HFFc6 (cell line): ENCODE data around the gene NOS2. TPM values are rescaled to one million over a fixed set of nuclear protein-coding genes. Genes with fewer than 3 reads are reported as not detected.

Experiments used
- DNase-seq: peaks from one replicate; pipeline ENCODE4 v3.0.0-alpha.2; 2018
- H3K27ac Mint-ChIP-seq: 2 replicates; pipeline ENCODE4 v1.8.0; 2020; ENCODE audit warnings: mild to moderate bottlenecking, mixed read lengths
- H3K27me3 Mint-ChIP-seq: 2 replicates; pipeline ENCODE4 v1.8.0; 2021; ENCODE audit warnings: mild to moderate bottlenecking, moderate library complexity, mixed read lengths; ENCODE audit not compliant: insufficient read depth
- H3K36me3 Mint-ChIP-seq: 2 replicates; pipeline ENCODE4 v1.8.0; 2021; ENCODE audit warnings: low read depth, mixed read lengths
- H3K4me1 Mint-ChIP-seq: 2 replicates; pipeline ENCODE4 v1.8.0; 2020; ENCODE audit warnings: low read depth, mixed read lengths
- H3K4me3 Mint-ChIP-seq: 2 replicates; pipeline ENCODE4 v1.8.0; 2020; ENCODE audit warnings: mild to moderate bottlenecking, moderate library complexity, mixed read lengths
- H3K9me3 Mint-ChIP-seq: 2 replicates; pipeline ENCODE4 v1.8.0; 2020; ENCODE audit warnings: mild to moderate bottlenecking, mixed read lengths
- CTCF ChIP-seq: fragments of 200-600 bp; sonication (generic); IDR thresholded peaks from 2 replicates; pipeline ENCODE4 v1.5.0; 2021; ENCODE audit warnings: antibody characterized with exemption, mild to moderate bottlenecking
- total RNA-seq, 6 experiments: library from RNA; stranded (reverse); fragmentation: NEBNext Ultra II Directional; extraction: Animal tissue kit (Norgen Biotek cat#: 25700); gene quantifications; 2 replicates in 1 of 6; 3 replicates in 5 of 6; pipeline ENCODE4 v1.2.3, GENCODE V29; 2021

NOS2 gene
- total RNA-seq, 6 experiments from 2014 or later: not detected

DNA sequence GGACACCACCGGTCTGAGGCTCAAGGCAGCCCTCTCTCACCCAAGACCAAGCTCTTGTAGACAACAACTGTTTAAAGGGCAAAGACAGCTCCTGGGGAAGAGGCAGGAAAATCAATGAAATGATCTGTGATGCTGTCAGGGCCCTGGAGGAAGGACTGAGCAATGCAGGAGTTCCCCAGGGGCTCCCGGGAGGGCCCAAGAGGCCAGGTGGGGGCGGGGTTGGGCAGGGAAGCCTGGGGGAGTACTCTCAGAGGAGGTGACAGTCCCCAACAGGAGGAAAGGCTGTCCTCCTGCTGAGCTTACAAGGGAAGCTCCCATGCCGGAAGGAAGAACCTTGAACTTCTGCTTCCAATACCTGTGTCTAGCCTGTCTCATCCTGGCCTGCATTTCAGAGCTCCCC is 8.3 kb upstream of the NOS2 start:
- peaks cover 16% of the 10 kb centered on the region for H3K27me3 Mint-ChIP-seq
- no peak for DNase-seq
- H3K4me1 Mint-ChIP-seq: peaks cover 34% of the 10 kb centered on the region
- H3K27ac Mint-ChIP-seq: no peak overlapping the region
- TF ChIP-seq CTCF: no peak
- no peaks in the 10 kb centered on the region for H3K36me3 Mint-ChIP-seq
- no peaks in the 10 kb centered on the region; the same call in 1 of the 2 replicates for H3K9me3 Mint-ChIP-seq
- H3K4me3 Mint-ChIP-seq: no peak overlapping the region

- Mint-ChIP-seq H3K4me1 (peaks cover 34% of the 10 kb centered on the region), H3K27ac (no peak overlapping the region), H3K9me3 (no peaks in the 10 kb centered on the region; the same call in 1 of the 2 replicates), H3K27me3 (peaks cover 10% of the 10 kb centered on the region; the same call in 1 of the 2 replicates), H3K4me3 (peak overlapping the region; percentile 73), H3K36me3 (no peaks in the 10 kb centered on the region)
- DNase-seq: no peak
- no peak for TF ChIP-seq CTCF
Observed at GRCh38 chr17:27807567-27808470, 7.5 kb upstream of the NOS2 start.

- Mint-ChIP-seq H3K27me3 (peaks cover 4% of the 10 kb centered on the region; the same call in 1 of the 2 replicates), H3K4me1 (peaks cover 24% of the 10 kb centered on the region), H3K4me3 (peak overlapping the region; percentile 72), H3K9me3 (no peaks in the 10 kb centered on the region; the same call in 1 of the 2 replicates), H3K27ac (peak overlapping the region; percentile 64), H3K36me3 (no peaks in the 10 kb centered on the region)
- peak; percentile 94 for TF ChIP-seq CTCF
- peak; percentile 76 for DNase-seq
Observed at GRCh38 chr17:27805520-27806146, 5.3 kb upstream of the NOS2 start.

DNA sequence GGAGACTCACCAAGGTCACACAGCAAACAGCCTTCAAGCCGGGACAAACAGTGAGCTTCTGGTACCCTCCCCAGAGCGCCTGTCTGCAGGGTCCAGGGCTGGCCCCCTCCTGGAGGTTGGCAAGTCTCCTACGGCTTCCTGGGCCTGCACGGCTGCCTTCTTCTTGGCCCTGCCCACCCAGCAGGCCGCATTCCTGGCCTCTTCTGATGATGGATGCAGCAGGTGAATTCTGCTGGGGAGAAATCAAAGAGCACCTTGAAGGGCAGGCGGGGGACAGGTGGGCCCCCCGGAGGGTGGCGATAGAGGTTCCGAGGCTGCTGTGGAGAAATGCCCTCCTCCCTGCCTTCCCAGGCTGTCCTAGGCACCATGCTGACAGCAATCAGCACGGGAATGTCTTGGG is 3.8 kb upstream of the NOS2 start:
- H3K27me3 Mint-ChIP-seq: peaks cover 16% of the 10 kb centered on the region
- no peak for DNase-seq
- no peaks in the 10 kb centered on the region for H3K9me3 Mint-ChIP-seq
- H3K27ac Mint-ChIP-seq: no peak overlapping the region
- TF ChIP-seq CTCF: no peak
- no peak overlapping the region for H3K4me3 Mint-ChIP-seq
- H3K4me1 Mint-ChIP-seq: peaks cover 19% of the 10 kb centered on the region
- no peaks in the 10 kb centered on the region for H3K36me3 Mint-ChIP-seq

DNA sequence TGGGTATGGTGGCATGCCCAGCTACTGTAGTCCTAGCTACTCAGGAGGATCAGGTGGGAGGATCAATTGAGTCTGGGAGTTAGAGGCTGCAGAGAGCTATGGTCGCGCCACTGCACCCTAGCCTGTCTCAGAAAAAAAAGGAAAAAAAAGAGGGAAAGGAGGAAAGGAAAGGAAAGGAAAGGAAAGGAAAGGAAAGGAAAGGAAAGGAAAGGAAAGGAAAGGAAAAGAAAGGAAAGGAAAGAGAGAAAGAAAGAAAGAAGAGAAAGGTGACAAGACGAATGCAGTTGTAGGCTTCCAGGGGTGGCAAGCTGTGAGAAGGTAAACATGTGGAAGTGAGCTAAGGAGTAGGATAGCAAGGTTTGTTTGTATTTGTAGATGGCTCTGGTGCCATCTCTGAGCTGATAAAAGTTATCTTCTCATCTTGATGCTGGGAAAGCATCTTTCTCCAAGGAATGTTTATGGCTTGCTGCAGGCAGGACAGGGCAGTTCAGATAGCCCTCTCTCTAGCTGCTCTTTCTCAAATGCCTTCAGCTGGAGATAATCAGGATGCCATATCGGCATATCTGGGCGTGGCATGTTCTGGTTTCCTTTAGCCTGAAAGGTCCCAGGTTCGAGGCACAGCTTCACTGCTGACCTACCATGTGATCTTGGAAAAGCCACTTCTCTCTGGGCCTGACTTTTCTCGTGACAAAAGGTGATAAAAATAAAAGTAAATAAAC is 2.8 kb upstream of the NOS2 start:
- no peak for DNase-seq
- Mint-ChIP-seq H3K9me3 (no peaks in the 10 kb centered on the region), H3K36me3 (no peaks in the 10 kb centered on the region), H3K4me1 (peaks cover 17% of the 10 kb centered on the region), H3K27me3 (peaks cover 22% of the 10 kb centered on the region), H3K27ac (no peak overlapping the region), H3K4me3 (no peak overlapping the region)
- TF ChIP-seq CTCF: no peak
